SK-N-SH treated with all-trans-retinoic acid at 6 μM for 48 hours (cell line): ENCODE data around the gene PLPPR4.
"Not testable (repeated sequence)": the region's sequence is repeated elsewhere in the genome, so short reads cannot be mapped to it uniquely, and the experiment has no call there.

Experiments
- ATAC-seq: fragments of 200-7000 bp; cut with Tn5 transposase; 3 replicates; pipeline ENCODE4 v1.9.1; 2020; ENCODE audit warnings: mild to moderate bottlenecking, moderate library complexity
- CREB5 ChIP-seq: fragments of 250-450 bp; sonication (Bioruptor Pico); IDR thresholded peaks from 2 replicates; pipeline ENCODE4 v1.5.1; 2020; ENCODE audit warnings: low read depth, mild to moderate bottlenecking, moderate library complexity
- CSDC2 ChIP-seq: fragments of 250-450 bp; sonication (Bioruptor Pico); IDR thresholded peaks from 2 replicates; pipeline ENCODE4 v1.5.0; 2020; ENCODE audit warnings: mild to moderate bottlenecking, moderate library complexity
- CSRNP3 ChIP-seq: fragments of 250-450 bp; sonication (Bioruptor Pico); IDR thresholded peaks from 2 replicates; pipeline ENCODE4 v1.5.1; 2021; ENCODE audit warnings: mild to moderate bottlenecking, moderate library complexity
- ESRRG ChIP-seq: fragments of 250-450 bp; sonication (Bioruptor Pico); IDR thresholded peaks from 2 replicates; pipeline ENCODE4 v1.6.1; 2021; ENCODE audit warnings: mild to moderate bottlenecking
- ISL1 ChIP-seq: fragments of 250-450 bp; sonication (Bioruptor Pico); IDR thresholded peaks from 2 replicates; pipeline ENCODE4 v2.1.2; 2022; ENCODE audit warnings: mild to moderate bottlenecking, moderate library complexity
- OSR1 ChIP-seq: fragments of 250-450 bp; sonication (Bioruptor Pico); IDR thresholded peaks from 2 replicates; pipeline ENCODE4 v1.8.0; 2022; ENCODE audit warnings: moderate library complexity, mild to moderate bottlenecking, inconsistent platforms
- POU6F1 ChIP-seq: fragments of 250-450 bp; sonication (Bioruptor Pico); IDR thresholded peaks from 2 replicates; pipeline ENCODE4 v1.8.0; 2021; ENCODE audit warnings: low read depth, mild to moderate bottlenecking, moderate library complexity, borderline replicate concordance
- RARB ChIP-seq: fragments of 250-450 bp; sonication (Bioruptor Pico); IDR thresholded peaks from 2 replicates; pipeline ENCODE4 v1.8.0; 2021; ENCODE audit warnings: mild to moderate bottlenecking, moderate library complexity
- TCF4 ChIP-seq: fragments of 250-450 bp; sonication (Bioruptor Pico); IDR thresholded peaks from 2 replicates; pipeline ENCODE4 v1.8.0; 2021; ENCODE audit warnings: mild to moderate bottlenecking, moderate library complexity, borderline replicate concordance
- TSHZ2 ChIP-seq: fragments of 250-450 bp; sonication (Bioruptor Pico); IDR thresholded peaks from 2 replicates; pipeline ENCODE4 v1.5.0; 2020; ENCODE audit warnings: mild to moderate bottlenecking, moderate library complexity
- ZFP30 ChIP-seq: fragments of 450-650 bp; formaldehyde crosslinking; IDR thresholded peaks from 2 replicates; pipeline ENCODE4 v1.5.0; 2022; ENCODE audit warnings: mild to moderate bottlenecking, moderate library complexity
- ZNF70 ChIP-seq: fragments of 450-650 bp; formaldehyde crosslinking; IDR thresholded peaks from 2 replicates; pipeline ENCODE4 v1.5.0; 2020; ENCODE audit warnings: mild to moderate bottlenecking, moderate library complexity
- ZNF8 ChIP-seq: fragments of 450-650 bp; formaldehyde crosslinking; IDR thresholded peaks from 2 replicates; pipeline ENCODE4 v1.5.0; 2020; ENCODE audit warnings: mild to moderate bottlenecking, moderate library complexity
- TF ChIP-seq, protein P1 (sequence below): fragments of 250-450 bp; sonication (Bioruptor Pico); IDR thresholded peaks from 2 replicates; pipeline ENCODE4 v1.8.0; 2020; ENCODE audit warnings: mild to moderate bottlenecking, moderate library complexity, borderline replicate concordance

Gene PLPPR4

DNA sequence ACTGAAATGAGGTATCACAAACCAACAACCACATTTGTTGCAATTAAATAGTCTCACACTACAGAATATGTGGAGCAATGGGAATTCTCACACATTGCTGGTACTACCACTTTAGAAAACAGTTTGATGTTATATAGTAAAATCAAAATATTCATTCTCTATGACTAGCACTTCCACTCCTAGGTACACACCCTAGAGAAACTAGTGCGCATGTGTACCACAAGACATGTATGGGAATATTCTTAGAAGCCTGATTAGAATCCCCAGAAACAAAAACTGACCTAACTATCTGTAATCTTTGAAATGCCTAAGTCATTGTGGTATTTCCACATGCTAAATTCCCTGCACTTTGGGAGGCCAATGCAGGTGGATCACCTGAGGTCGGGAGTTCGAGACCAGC is 18.1 kb upstream of the PLPPR4 start (continued):
- TF ChIP-seq TSHZ2, result no peak
- TF ChIP-seq, all 23 proteins: peak for 0

- no peak for ATAC-seq
- TF ChIP-seq POU6F1 (CRISPR knock-in tag), result no peak
Observed at GRCh38 chr1:99247199-99247598, 17.1 kb upstream of the PLPPR4 start.

- TF ChIP-seq CSDC2 (CRISPR knock-in tag), result no peak
- no peak for ATAC-seq
Observed at GRCh38 chr1:99250728-99251127, 13.6 kb upstream of the PLPPR4 start.

DNA sequence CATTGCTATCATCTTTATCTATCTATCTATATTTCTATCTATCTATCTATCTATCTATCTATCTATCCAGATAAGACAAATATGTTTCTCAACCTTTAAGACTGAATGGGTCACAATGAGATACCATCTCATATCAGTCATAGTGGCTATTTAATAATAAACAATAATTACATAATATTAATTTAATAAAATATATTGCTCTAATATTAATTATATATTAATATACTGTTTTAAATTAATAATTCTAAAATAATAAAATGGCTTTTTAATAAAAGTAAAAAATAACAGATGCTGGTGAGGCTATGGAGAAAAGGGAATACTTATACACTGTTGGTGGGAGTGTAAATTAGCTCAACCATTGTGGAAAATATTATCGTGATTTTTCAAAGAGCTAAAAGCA is 13.0 kb upstream of the PLPPR4 start:
- TF ChIP-seq RARB (CRISPR knock-in tag), result no peak
- no peak for TF ChIP-seq ESRRG (CRISPR knock-in tag)
- no peak for TF ChIP-seq OSR1 (CRISPR knock-in tag)
- no peak for TF ChIP-seq TSHZ2
- no peak for TF ChIP-seq ZFP30 (CRISPR knock-in tag)
- TF ChIP-seq ISL1 (CRISPR knock-in tag), result no peak
- TF ChIP-seq CSRNP3, result no peak
- TF ChIP-seq, protein P1, sequence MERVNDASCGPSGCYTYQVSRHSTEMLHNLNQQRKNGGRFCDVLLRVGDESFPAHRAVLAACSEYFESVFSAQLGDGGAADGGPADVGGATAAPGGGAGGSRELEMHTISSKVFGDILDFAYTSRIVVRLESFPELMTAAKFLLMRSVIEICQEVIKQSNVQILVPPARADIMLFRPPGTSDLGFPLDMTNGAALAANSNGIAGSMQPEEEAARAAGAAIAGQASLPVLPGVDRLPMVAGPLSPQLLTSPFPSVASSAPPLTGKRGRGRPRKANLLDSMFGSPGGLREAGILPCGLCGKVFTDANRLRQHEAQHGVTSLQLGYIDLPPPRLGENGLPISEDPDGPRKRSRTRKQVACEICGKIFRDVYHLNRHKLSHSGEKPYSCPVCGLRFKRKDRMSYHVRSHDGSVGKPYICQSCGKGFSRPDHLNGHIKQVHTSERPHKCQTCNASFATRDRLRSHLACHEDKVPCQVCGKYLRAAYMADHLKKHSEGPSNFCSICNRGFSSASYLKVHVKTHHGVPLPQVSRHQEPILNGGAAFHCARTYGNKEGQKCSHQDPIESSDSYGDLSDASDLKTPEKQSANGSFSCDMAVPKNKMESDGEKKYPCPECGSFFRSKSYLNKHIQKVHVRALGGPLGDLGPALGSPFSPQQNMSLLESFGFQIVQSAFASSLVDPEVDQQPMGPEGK (CRISPR knock-in tag), result no peak
- TF ChIP-seq CREB5 (CRISPR knock-in tag), result no peak
- TF ChIP-seq ZNF8 (CRISPR knock-in tag), result no peak
- TF ChIP-seq CSDC2 (CRISPR knock-in tag), result no peak
- TF ChIP-seq ZNF70 (CRISPR knock-in tag), result no peak
- TF ChIP-seq TCF4 (CRISPR knock-in tag), result no peak
- no peak for ATAC-seq

DNA sequence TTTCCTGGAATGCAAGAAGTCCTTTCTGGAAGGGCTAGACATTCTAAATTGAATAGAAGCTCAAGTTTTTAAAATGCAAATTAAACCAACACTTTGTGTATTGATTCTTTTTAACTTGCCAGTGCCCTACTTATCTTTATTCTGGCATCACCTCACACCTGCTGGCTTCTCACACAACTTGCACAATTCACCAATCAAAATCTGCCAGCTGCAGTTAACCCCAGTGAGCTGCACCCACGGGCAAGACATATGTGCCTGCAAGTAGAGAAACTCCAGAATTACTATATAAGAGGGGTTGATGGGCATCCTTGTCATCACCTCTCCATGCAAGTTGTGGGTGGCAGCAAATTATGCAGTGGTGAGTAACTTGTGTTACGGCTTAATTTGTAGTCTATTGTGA is 11.7 kb upstream of the PLPPR4 start:
- no peak for ATAC-seq
- TF ChIP-seq TSHZ2, result no peak
- no peak for TF ChIP-seq TCF4 (CRISPR knock-in tag)

DNA sequence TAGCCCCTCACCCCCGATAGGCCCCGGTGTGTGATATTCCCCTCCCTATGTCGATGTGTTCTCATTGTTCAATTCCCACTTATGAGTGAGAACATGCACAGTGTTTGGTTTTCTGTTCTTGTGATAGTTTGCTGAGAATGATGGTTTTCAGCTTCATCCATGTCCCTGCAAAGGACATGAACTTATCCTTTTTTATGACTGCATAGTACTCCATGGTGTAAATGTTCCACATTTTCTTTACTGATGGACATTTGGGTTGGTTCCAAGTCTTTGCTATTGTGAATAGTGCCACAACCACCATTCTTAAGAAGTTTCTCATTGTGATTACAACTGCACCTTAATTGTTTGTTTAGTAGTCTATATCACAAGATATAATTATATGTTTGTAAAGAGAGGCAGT is 3.9 kb upstream of the PLPPR4 start:
- not testable (repeated sequence) for ATAC-seq
